ENCODE results near the gene ASPSCR1. TPM values are rescaled to one million over a fixed set of nuclear protein-coding genes. Genes with fewer than 3 reads are reported as not detected.

ASPSCR1 gene
- total and polyA plus RNA-seq, 8 donors = 11.7 to 143 (median 55.6) TPM

DNA sequence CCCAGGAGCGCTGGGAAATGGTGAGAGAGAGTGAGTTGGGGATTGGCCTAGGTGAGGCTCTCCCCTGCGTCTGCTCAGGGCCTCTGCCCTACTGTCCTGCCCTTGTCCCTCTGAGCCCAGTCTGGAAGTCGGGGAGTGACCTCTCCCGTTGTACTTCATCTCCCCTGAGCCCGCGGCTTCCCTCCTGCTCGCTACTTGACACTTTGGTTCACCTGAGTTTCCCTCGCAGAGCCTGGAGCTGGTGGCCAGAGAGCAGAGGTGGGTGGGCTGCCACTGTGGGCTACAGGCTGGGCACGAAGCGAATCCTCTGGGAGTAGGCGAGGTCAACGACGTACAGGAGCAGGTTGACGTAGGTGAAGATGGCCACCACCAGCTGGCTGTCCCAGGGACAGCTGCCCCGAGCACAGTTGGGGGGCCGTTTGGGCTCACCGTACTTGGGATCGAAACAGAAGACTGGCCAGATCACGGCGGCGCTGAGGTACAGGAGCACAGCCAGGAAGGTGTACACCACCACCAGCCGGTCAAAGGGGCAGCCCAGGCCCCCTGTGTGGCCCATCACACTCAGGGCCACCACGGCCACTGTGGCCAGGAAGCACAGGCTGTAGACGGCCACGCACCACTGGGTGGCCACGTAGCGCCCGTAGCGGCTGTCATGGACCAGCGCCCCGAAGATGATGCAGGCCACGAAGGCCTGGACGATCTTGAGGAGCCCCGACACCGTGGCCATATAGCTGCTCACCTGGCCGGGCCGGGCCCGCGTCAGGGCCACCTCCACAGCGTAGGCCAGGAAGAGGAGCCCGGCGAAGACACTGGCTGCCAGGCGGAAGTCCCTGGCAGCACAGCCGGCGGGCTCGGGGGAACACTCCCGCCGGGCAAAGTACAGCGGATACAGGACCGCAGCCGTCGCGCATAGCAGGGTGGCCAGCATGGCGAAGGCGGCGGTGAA lies 36.6 kb upstream of the ASPSCR1 start:
- H3K4me3 ChIP-seq = no peak overlapping the region
- no peak for DNase-seq
- H3K9me3 ChIP-seq = no peaks in the 10 kb centered on the region
- TF ChIP-seq, protein P1, sequence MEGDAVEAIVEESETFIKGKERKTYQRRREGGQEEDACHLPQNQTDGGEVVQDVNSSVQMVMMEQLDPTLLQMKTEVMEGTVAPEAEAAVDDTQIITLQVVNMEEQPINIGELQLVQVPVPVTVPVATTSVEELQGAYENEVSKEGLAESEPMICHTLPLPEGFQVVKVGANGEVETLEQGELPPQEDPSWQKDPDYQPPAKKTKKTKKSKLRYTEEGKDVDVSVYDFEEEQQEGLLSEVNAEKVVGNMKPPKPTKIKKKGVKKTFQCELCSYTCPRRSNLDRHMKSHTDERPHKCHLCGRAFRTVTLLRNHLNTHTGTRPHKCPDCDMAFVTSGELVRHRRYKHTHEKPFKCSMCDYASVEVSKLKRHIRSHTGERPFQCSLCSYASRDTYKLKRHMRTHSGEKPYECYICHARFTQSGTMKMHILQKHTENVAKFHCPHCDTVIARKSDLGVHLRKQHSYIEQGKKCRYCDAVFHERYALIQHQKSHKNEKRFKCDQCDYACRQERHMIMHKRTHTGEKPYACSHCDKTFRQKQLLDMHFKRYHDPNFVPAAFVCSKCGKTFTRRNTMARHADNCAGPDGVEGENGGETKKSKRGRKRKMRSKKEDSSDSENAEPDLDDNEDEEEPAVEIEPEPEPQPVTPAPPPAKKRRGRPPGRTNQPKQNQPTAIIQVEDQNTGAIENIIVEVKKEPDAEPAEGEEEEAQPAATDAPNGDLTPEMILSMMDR (IDR thresholded peaks at IDR 0.05) = no peak
- no peak for TF ChIP-seq EP300 (IDR thresholded peaks at IDR 0.05)
- no peak for TF ChIP-seq POLR2AphosphoS5 (IDR thresholded peaks at IDR 0.05)
- no peak for TF ChIP-seq POLR2A (IDR thresholded peaks at IDR 0.05)
- peaks cover 0 to 71% (median 12%) of the 10 kb centered on the region in 3 donors for H3K27me3 ChIP-seq
- WGBS, 5 donors = 89 to 93% (median 92%) methylated on average over 34 to 56 of the region's 56 CpGs
- H3K27ac ChIP-seq = no peak overlapping the region
- H3K36me3 ChIP-seq = no peaks in the 10 kb centered on the region
- peaks cover 9 to 37% (median 21%) of the 10 kb centered on the region in 4 donors for H3K4me1 ChIP-seq
- intact Hi-C loops (cut with DNase I; ENCODE audit: low total_unique reads) = no loop called here

DNA sequence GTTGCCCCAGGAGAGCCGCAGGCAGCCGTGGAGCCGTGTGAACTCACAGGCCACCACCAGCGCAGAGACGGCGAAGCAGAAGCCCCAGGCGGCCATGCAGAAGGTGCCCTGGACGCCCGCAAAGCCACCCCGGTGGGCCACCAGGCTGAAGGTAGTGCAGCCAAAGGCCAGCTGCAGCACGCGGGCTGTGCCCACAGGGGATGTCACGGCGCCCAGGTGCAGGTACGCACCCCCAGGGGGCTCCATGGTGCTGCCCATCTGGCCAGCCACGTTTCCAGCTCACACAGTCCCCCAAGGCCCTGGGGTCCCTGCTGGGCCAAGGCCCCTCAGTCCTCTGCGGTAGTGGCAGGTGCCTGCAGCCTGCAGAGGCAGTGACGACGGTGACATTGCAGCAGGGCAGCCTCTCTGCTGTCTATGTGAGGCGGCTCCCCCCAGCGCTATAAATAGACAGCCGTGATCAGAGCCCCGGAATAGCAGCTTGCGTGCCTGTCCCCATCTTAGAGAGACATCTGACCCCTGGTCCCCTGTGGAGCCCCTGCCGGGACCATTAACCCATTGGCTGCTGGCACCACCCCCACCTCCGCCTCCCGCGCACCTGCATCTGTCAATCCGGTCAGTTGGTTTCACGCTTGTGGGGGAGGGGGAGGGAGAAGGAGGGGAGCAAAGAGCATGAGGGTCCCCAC lies 35.8 kb upstream of the ASPSCR1 start:
- peaks cover 0 to 72% (median 12%) of the 10 kb centered on the region in 3 donors for H3K27me3 ChIP-seq
- H3K9me3 ChIP-seq = no peaks in the 10 kb centered on the region
- no peaks in the 10 kb centered on the region for H3K36me3 ChIP-seq
- no peak overlapping the region for H3K27ac ChIP-seq
- intact Hi-C loops (cut with DNase I; ENCODE audit: low total_unique reads) = no loop called here
- WGBS, 5 donors = 42 to 80% (median 47%) methylated on average over 1 to 30 of the region's 30 CpGs
- H3K4me3 ChIP-seq = no peak overlapping the region
- no peak for DNase-seq
- H3K4me1 ChIP-seq = peaks cover 8 to 30% (median 13%) of the 10 kb centered on the region in 4 donors
- TF ChIP-seq EP300 (IDR thresholded peaks at IDR 0.05) (no peak), POLR2AphosphoS5 (IDR thresholded peaks at IDR 0.05) (no peak), POLR2A (IDR thresholded peaks at IDR 0.05) (no peak)
- TF ChIP-seq, protein P1 (IDR thresholded peaks at IDR 0.05) = no peak

DNA sequence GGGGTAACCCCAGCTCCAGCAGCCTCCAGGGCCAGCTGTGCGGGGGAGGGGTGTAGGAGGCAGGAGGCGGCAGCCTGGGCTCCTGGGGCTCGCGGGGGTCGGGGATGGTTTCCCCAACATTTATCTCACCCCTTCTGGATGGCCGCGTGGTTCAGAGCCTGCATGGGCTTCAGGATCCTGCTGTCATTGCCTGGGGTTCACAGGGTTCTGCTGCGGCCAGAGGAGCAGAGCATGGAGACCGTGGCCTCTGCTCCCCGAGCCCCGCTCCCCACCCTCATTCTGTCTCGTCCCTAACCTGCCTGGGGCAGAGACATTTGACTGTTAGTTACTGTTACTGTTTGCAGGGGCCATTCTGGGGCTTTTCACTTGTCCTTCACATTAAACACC lies 35.3 kb upstream of the ASPSCR1 start:
- H3K4me1 ChIP-seq = peaks cover 2 to 26% (median 8%) of the 10 kb centered on the region in 4 donors
- no peak for TF ChIP-seq POLR2AphosphoS5 (IDR thresholded peaks at IDR 0.05)
- TF ChIP-seq, protein P1 (IDR thresholded peaks at IDR 0.05) = no peak
- no peak for TF ChIP-seq EP300 (IDR thresholded peaks at IDR 0.05)
- no peak for TF ChIP-seq POLR2A (IDR thresholded peaks at IDR 0.05)
- no peak overlapping the region for H3K4me3 ChIP-seq
- 39 to 67% (median 46%) methylated on average over 5 to 12 of the region's 12 CpGs for WGBS, 5 donors
- intact Hi-C loops (cut with DNase I; ENCODE audit: low total_unique reads) = no loop called here
- H3K36me3 ChIP-seq = no peaks in the 10 kb centered on the region
- H3K9me3 ChIP-seq = no peaks in the 10 kb centered on the region
- no peak overlapping the region for H3K27ac ChIP-seq
- peaks cover 0 to 67% (median 12%) of the 10 kb centered on the region in 3 donors for H3K27me3 ChIP-seq
- DNase-seq = no peak

DNA sequence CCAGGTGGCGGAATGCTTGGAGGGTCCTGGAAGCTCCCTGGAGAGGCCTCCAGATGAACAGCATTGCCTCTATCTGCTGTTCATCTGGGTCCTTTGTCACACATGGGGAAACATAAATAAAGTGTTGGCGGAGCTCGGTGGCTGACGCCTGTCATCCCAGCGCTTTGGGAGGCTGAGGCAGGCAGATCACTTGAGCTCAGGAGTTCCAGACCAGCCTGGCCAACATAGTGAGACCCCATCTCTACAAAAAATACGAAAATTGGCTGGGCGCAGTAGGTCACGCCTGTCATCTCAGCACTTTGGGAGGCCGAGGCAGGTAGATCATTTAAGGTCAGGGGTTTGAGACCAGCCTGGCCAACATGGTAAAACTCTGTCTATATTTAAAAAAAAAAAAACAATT lies 32.6 kb upstream of the ASPSCR1 start:
- no peak overlapping the region for H3K27ac ChIP-seq
- peaks cover 0 to 13% (median 0%) of the 10 kb centered on the region in 4 donors for H3K4me1 ChIP-seq
- no peak for DNase-seq
- H3K4me3 ChIP-seq = no peak overlapping the region
- H3K9me3 ChIP-seq = no peaks in the 10 kb centered on the region
- peaks cover 0 to 57% (median 12%) of the 10 kb centered on the region in 3 donors for H3K27me3 ChIP-seq
- TF ChIP-seq POLR2A (IDR thresholded peaks at IDR 0.05) (no peak), EP300 (IDR thresholded peaks at IDR 0.05) (no peak), POLR2AphosphoS5 (IDR thresholded peaks at IDR 0.05) (no peak)
- TF ChIP-seq, protein P1 (IDR thresholded peaks at IDR 0.05) = no peak
- no peaks in the 10 kb centered on the region for H3K36me3 ChIP-seq
- WGBS, 5 donors = 82 to 93% (median 90%) methylated on average over 9 of the region's 9 CpGs
- intact Hi-C loops (cut with DNase I; ENCODE audit: low total_unique reads) = no loop called here

Measured in stomach (tissue), 9 donors.